Stimulated activated CD4-positive, alpha-beta T cell treated with anti-CD3 and anti-CD28 coated beads, Interleukin-1b, Interleukin-23, amount 100 ng/mL, for 4 hours (primary cell): ENCODE results near the gene CCNB1IP1.
"Not testable (repeated sequence)": the region's sequence is repeated elsewhere in the genome, so short reads cannot be mapped to it uniquely, and the experiment has no call there.

ENCODE experiments used
- DNase-seq, 2 donors: peaks; one replicate each; pipeline ENCODE4 v3.0.0-alpha.2; 2020; ENCODE audit warnings: low read depth in 2 of 2

CCNB1IP1 gene

GRCh38 chr14:20332431-20332787 is 670 bp downstream of the CCNB1IP1 start:
- DNase-seq, result no peak

DNA sequence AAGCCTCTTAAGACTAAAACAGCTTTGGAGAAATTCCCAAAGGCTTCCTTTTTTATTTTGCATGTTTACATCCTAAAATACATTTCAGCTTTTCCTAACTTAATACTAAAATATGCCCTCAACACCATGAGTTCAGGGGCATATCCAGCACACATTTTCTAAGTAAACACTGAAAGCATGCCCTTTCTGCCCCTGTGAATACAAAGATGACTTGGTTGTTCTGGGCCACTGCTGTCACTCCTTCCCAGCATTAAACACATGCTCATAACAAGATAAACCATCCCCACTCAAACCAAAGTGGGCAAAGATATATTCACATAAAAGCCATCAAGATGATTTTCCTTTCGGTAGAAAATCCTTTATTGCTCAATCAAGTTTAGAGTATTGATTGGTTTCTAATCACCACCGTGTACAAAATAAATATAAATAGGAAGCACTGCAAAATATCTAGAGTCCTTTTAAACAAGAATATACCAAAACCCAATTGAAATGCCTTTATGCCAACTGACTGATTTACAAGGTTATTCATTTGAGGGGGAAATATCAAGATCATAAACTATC is 1.9 kb downstream of the CCNB1IP1 start:
- no peak for DNase-seq

DNA sequence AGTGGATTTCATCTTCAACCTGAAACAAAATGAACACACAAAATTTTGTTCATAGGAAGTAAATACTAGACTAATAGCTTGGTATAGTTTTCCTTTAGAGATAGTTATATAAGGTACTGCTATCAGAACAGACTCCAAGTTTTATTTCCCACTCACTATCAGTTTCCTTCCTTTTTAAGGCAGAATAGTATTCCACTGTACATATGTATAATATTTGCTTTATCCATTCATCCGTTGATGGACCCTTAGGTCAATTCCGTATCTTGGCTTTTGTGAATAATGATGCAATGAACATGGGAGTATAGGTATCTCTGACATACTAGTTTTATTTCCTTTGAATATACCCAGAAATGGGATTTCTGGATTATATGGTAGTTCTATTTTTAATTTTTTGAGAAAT is 3.7 kb downstream of the CCNB1IP1 start:
- DNase-seq, result no peak

GRCh38 chr14:20328705-20329104 is 4.4 kb downstream of the CCNB1IP1 start:
- no peak for DNase-seq

GRCh38 chr14:20327005-20327869 is 5.8 kb downstream of the CCNB1IP1 start:
- DNase-seq, result peak in 1 of 2 donors; percentile 46

- no peak for DNase-seq
Observed at GRCh38 chr14:20317720-20318119, 15.4 kb downstream of the CCNB1IP1 start.

DNA sequence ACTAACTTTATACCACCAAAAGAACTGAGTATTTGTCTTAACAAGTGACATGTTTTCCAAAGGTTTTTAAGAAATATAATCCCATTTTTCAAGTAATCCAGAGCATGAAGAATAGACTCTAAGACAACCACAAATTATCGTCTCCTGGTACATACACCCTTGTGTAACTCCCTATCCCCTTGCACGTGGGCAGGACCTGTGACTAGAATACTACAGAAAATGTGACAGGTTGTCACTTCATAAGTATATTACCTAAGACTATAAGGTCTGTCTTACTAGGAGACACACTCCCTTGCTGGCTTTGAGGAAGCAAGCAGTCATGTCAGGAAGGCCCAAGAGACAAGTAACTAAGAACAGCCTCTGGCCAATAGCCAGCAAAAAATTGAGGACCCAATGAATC is 19.1 kb downstream of the CCNB1IP1 start:
- DNase-seq, result no peak

GRCh38 chr14:20306079-20306423 is 27.0 kb downstream of the CCNB1IP1 start:
- DNase-seq, result no peak

DNA sequence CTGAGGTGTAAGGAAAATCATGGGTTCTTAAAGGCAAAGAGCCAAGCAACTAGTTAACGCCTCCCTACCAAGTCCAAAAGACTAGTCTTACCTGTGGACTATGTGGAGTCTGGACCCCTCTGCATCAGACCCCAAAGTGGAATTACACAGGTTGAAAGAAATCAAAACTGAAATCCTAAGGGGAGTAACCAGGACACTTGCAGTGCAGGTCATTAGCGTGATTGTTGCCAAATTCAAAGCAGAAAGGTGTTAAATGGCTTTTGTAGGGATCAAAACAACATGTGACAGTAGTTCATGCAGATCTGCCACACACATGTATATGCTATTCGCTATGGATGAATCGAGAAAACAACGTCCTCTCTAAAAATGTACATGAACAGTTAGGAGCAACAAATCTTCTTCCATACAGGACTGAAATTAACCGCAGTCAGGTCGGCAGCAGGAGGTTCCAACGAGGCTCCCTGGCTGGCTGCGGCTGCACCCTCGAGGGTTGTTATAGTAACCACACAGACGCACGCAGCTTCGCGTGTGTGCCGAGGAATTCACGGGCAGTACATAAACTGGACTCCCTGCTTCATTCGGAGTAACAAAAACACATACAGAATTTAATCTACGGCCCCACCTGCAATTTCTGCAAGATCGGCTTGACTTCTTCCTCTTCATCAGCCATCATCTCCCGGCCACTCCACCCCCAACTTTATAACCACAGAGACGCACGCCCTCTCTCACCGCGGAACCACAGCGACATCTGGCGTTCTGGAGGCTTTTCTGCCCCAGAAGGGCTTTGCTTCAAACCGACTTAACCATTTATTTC is 27.6 kb downstream of the CCNB1IP1 start, which contains the start of gene TTC5:
TTC5 (minus strand) TSS at position 687 of the 814 bp plus-strand sequence; CDS start at position 673, 14 bp downstream.
- peak; percentile 86 to 92 for DNase-seq

GRCh38 chr14:20302042-20302755 is 30.9 kb downstream of the CCNB1IP1 start:
- no peak for DNase-seq

DNA sequence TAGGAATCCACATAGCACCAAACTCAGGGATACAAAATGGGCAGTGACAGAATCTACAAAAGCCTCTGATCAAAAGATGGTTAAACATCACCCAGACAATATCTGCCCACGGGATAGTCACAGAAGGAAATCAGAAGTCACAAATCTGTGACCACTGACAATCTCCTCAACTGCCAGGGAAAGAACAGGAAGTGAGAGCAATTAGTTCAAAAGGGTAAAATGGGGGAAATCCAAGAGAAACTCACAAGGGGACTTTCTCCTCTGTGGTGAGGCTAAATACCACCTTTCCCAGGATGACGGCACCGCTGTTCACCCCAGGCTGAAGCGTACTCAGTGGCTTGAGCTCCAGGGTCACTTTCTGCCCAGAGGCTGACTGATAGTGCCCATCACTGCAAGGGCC is 38.0 kb downstream of the CCNB1IP1 start:
- DNase-seq, result no peak

- no peak for DNase-seq
Observed at GRCh38 chr14:20294636-20295035, 38.4 kb downstream of the CCNB1IP1 start.

GRCh38 chr14:20281998-20282397 is 51.1 kb downstream of the CCNB1IP1 start:
- not testable (repeated sequence) for DNase-seq

- not testable (repeated sequence) for DNase-seq
Observed at GRCh38 chr14:20280265-20280664, 52.8 kb downstream of the CCNB1IP1 start.

- no peak for DNase-seq
Observed at GRCh38 chr14:20278414-20278813, 54.7 kb downstream of the CCNB1IP1 start.

DNA sequence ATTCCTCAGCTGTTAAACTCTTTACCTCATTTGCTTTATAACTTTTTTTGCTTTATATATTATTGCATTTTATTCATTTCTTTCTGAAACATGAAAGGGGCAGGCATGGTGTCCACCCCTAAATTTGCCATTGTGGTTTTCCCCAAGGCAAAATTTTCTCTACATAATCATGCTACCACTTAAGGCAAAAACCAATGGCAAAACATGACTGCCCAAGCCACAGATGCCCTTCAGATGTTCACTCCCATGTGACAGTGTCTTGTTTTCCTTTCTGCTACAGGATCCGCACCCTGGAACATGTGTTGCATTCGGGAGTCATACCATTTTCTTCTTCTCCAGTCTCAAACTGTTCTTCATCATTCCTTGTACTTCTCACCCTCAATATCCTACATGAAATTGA is 55.7 kb downstream of the CCNB1IP1 start:
- DNase-seq, result no peak

DNA sequence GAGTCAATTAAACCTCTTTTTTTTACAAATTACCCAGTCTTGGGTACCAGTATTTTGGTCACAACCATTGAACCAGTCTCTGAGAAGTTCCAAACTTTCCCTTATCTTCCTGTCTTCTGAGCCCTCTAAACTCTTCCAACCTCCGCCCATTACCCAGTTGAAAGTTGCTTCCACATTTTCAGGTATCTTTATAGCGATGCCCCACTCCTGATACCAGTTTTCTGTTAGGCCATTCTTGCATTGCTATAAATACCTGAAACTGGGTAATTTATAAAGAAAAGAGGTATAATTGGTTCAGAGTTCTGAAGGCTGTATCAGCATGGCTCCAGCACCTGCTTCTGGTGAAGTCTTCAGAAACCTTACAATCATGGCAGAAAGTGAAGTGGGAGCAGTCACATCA is 59.0 kb downstream of the CCNB1IP1 start:
- no peak for DNase-seq

DNA sequence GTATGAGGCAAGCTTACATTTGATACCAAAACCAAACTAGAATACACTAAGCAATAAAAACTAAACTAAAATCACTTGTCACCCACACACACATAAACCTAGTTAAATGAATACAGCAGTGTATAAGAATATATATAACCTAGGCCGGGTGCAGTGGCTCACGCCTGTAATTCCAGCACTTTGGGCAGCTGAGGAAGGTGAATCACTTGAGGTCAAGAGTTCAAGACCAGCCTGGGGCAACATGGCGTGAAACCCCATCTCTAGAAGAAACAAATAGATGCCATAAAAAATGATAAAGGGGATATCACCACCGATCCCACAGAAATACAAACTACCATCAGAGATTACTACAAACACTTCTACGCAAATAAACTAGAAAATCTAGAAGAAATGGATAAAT is 68.7 kb downstream of the CCNB1IP1 start:
- not testable (repeated sequence) for DNase-seq

- no peak for DNase-seq
Observed at GRCh38 chr14:20262642-20263128, 70.4 kb downstream of the CCNB1IP1 start.
